ENCODE measurements around the gene PRRC1.
A peak's percentile ranks its signal among the peaks of the same experiment; 100 is the strongest.
"Not testable (repeated sequence)": the region's sequence is repeated elsewhere in the genome, so short reads cannot be mapped to it uniquely, and the experiment has no call there.

PRRC1 gene

DNA sequence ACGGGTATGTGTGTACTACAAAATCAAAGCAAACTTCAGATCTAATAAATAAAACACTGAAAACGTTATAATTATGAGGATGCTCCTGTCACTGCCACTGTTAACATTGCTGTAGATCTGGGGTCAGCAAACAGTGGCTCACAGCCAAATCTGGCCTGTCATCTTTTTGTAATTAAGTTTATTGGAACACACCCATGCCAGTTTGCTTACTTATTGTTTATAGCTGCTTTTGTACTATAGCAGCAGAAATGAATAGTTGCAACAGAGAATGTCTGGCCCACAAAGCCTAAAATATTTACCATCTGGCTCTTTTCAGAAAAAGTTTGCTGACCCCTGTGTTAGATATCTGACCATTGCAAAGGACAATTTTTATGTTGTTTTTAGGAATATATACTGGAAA is 32.1 kb downstream of the PRRC1 start:
- DNase-seq = no peak

DNA sequence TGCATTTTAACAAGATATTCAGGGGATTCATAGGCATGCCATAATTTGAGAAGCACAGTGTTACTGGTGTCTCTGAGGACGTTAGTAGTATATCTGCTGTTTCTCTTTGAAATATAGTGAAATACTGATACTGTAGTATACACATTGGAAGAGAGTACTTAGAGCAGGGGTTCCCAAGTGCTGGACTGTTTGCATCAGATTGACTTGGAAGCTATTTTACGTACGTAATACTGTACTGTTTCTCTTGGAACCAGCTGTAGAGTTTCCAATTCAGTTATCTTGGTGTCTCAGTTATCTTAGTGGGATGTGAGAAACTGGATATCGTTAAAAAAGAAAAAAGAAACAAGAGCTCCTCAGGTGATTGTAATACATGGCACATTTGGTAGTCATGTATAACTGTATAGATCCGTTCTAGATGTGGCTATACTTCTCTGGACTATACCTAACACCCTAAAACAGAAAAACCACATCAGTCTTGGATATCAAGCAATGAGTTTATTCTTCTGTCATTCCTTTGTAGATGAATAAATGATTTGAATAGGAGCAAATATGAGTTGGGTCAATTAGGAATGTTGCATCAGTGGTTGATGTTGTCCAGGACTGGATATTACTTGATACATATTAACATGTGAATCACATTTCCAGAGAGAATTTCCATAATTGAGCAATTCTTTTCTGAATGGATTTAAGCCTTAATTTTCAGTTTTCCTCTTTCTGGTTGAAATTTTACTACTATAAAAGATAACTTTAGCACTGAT is 33.4 kb downstream of the PRRC1 start:
- DNase-seq = no peak

DNA sequence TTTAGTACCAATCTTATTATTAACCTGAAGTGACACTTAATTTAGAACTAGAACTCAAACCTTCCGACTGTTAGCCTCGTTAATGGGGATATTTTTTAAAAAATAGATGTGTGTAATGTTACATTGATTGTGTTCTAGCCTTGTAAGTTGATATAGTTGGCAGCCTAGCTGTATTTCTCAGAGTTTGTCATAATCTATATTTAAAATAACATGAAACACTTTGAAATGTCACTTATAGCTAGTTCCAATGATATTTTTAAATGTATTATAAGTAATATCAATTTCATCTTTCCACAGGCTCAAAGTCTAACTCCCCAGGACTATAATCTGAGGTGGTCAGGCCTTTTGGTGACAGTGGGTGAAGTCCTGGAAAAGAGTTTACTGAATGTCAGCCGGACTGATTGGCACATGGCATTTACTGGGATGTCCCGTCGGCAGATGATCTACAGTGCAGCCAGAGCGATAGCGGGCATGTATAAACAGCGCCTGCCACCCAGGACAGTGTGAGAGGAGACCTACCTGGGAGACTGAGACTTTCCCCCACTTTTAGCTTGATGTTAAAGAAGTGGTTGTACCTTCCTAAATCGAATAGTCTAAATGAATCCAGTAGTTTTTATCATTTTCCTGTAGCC is 34.1 kb downstream of the PRRC1 start:
- DNase-seq = no peak

DNA sequence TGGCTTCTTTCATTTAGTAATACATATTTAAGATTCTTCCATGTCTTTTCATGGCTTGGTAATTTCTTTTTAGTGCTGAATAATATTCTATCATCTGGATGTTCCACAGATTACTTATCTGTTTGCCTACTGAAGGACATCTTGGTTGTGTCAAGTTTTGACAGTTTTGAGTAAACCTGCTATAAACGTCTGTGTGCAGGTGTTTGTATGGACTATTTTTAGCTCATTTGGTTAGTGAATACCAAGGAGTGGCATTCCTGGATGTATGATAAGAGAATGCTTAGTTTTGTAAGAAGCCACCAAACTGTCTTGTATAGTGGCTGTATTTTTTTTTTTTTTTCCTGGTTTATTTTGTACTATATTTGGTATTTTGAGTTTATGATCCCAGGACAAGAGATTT is 38.4 kb downstream of the PRRC1 start:
- no peak for DNase-seq

DNA sequence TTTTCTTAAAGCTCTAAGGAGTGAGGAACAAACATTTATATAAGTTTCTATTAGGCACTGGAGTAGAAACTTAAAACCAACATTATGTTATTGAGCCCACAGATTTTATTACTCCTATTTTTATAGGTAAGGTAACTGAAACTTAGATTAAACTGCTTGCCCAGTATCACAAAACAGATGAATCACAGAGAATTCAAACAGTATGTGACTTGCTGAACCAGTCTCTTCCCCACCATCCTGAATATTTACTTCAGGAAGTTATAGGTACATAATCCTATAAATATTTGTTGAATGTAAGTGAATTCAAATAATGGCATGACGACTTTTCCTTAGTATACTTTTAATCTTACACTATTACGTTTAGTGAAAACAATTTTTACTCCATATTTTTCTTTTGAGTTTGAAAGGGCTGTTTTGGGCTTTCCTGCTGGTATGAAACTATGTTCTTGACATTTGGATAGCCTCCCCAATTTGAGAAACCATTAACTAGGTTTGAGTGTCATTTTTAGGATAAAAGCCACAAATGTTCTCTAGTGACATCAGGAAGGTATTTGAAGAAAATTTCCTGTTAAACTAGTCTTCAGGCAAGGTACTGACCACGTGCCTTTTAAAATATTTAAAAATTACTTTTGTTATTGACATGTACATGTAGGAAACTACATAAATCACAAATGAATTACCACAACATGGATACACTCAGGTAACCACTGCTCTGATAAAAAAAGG is 39.3 kb downstream of the PRRC1 start:
- DNase-seq = no peak

DNA sequence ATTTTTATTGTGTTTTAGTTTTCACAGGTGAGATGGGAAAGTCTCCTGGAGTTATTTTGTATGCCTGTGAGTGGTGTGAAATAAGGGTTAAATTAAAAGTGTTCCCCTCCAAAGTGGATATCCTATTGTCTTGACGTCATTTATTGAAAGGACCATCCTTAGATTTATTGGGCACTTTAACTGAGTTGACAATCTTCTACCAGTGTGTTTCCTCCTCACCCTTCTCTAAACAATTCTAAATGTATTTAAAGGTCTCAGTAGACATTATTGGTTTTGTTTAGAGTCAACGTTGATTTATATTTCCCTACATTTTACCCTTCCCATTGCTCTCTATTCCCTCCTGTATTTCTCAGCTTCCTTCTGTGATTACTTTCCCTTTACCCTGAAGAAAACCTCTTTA is 40.8 kb downstream of the PRRC1 start:
- DNase-seq = no peak

DNA sequence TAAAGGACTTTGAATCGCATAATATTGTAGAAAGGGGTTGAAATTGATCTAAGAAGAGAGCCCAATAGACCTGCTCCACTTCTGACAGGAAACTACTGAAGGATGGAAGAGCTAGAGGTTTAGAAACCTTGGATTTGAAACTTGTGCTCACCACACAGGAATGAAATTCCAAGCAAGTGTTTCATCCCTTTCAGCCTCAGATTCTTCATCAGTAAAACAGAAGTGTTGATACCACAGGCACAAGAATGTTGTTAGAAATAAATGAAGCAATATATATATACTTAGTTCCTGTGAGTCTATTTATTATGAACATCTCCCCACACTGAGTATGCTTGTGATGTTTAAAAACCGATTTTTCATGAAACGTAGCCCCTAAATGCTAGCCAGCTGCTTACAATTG is 43.8 kb downstream of the PRRC1 start:
- no peak for DNase-seq

DNA sequence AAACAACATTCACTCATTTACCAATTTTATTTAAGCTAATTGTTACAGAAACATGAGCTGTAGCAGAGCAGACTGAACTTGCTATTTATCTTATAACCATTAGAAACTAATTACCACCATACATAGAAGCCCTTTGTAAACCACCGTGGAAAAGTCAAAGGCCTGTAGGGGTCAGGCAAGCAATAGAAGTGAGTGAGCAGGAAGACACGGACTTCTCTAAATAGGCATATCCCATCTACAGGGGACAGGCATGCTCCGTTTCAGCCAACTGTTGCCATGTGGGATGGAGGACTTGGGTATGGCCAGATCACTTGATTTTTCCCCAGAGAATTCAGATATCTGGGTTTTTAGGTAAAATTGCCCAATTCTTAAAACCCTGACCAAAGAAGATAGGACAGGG is 44.8 kb downstream of the PRRC1 start:
- no peak for DNase-seq

DNA sequence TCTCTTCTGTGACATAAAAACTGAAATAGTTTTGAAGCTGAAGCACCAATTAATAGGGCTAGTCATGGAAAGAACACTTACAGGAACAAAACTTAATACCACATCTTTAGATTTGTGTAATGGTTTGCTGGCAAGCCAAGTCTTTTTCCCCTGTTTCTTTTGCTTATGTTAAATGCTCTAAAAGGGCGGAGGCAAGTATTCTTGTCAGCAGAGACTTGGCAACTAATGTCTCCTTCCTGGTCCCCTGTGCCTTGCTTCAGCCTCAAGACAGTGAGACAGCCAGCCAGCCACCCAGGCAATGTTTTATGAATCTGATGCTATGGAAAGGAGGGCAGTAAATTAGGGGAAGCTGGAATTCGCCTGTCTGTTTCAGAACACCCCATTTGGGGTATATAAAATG is 45.7 kb downstream of the PRRC1 start:
- no peak for DNase-seq

DNA sequence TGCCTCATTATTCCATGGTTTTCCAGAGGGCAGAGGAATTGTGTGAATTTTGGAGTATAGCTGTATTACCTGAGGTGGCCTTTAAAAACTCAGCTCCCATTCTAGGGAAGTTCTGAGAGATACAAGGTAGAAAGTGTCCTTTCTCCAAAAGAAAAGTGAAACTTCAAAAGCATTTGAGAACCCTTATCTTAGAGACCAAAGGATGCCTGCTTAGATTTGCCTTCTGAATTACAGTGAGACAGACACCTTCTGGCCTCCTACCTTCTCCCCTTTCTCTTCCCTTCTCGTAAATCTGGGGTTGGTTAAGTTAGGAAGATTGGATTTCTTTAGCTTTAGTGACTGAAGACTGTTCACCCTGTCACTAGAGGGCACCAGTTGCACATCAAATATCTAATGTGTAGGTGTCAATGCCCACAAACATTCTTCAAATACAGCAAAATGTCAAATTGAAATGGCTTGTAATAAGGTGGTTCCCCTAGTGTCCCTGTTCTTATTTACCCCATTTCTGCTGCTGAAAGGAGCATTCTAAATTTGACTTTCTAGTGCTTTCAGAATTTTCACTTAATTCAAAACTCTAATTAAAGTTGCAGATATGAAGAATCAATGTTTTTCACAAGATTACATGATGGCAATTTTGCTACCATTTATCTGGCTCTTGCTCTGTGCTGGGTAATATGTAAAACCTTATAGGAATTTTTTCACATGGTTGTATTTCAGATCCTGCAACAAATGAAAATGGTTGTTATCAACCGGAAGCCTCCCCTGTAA is 46.7 kb downstream of the PRRC1 start:
- DNase-seq = peak; percentile 67

DNA sequence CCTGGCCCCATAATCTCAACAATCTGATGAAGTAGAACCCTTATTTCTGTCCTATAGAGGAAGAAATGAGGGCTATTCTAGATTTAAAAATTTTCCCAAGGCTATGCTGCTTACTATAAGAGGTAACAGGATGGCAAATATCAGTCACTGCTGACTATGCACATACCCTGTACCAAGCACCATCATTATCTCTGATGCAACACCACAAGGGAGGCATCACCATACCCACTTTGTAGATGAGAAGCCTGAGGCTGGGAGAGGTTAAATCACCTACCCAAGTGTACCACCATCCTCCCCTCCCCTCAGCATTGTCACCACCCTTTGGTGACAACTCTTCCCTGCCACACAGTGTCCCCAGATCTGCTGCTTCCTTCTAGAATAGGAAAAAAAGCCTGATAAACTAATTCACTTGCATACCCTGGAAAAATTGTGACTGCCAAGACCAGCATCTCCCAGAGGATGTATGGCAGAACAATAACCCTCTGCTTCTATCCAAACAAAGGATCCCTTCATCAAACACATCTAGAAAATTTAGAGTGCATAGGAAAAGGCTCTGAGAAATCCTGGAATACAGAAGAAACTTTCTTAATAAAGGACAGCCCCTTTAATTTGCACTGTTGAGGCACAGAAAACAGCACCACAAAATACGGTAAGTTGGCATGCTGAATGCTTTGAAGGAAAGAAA is 48.3 kb downstream of the PRRC1 start:
- DNase-seq = no peak

DNA sequence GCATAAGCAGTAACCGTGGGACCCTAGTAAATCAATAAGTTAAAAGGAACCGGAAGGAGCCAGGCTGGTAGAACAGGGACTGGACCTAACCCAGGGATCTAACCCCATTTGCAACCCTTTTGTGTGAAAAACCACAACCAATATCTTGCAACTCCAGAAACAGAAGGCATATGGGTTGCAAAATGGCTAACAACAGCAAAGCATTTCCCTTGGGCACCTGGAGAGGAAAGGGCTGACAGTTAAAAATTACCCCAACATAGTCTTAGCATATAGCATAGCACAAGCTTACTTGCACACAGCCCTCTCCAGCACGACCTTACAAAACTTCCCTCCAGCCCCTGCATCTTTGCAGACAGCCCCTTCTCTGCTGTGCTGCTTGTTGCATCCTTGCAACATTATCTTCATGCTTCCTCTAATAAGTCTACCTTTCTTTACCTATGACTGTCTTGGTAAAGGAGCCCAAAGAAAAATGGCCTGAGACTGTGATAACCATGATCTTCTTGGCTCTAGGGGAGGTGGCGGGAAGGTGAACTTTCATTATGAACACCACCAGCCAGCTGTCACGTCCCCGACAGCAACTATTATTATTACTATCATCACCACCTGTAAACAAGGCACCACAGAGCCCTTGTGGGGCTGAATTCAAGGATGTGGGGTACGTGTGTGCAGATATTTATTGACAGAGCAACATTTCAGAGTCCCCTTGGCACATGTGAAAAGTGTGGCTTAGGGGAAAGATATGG is 49.8 kb downstream of the PRRC1 start:
- peak; percentile 43 for DNase-seq

DNA sequence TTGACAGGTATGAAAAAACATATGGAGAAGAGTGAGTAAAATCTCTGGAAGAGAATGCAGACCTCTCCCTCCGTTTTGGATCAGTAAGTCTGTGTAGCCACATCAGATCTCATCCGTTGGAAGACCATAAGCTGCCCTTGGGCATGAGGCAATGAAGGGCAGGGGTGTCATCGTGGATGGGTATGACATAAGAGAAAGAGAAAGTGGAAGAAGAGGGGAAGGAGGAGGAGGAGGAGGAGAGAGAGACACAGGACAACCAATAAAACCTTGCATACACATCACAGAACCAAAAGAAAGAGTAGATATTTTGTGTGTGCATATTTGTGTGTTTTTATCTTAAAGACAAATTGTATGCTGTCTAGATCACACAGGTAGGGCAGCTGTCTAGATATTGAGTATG is 50.7 kb downstream of the PRRC1 start:
- no peak for DNase-seq

DNA sequence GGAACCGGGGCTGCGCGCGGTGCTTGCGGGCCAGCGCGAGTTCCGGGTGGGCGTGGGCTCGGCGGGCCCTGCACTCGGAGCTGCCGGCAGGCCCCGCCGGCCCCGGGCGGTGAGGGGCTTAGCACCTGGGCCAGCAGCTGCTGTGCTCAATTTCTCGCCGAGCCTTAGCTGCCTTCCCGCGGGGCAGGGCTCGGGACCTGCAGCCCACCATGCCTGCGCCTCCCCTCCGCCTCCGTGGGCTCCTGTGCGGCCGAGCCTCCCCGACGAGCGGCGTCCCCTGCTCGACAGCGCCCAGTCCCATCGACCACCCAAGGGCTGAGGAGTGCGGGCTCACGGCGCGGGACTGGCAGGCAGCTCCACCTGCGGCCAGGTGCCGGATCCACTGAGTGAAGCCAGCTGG is 52.0 kb downstream of the PRRC1 start:
- DNase-seq = not testable (repeated sequence)

DNA sequence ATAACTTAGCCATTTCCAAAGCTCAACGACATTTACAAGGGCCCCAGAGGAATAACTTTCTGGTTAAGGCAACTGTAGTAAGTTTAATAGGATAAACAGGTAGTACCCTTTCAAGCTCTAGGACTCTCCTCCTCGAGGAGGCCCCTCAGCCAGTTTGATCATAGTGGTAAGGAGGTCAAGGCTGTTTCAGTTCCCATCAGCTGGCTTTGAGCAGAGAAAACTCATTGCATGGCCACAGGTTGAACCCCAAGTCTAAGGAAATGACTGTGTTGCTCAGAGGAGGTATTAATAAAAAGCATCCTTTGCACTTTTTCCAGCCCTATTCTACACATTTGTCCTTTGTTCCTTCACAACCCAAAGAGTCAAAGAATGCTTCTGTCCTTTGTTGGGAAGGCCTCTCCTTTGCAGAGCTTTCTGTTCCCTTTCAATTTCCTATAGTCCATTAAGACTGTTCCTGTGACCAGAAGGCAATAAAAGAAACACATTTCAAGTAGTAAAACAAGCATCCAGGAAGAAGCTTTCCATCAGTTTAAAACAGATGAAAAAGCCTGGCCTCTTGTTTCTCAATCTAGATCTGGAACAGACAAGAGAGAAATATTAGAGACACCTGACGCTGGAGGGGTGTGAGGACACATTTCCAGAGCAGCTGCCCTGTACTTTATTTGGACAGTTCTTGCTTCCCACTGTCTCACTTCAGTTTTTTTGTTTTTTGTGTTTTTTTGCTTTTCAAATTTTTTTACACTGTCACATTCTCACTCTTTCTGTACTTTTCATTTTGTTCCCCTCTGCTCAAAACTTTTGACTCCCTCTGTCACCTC is 54.1 kb downstream of the PRRC1 start:
- DNase-seq = no peak

DNA sequence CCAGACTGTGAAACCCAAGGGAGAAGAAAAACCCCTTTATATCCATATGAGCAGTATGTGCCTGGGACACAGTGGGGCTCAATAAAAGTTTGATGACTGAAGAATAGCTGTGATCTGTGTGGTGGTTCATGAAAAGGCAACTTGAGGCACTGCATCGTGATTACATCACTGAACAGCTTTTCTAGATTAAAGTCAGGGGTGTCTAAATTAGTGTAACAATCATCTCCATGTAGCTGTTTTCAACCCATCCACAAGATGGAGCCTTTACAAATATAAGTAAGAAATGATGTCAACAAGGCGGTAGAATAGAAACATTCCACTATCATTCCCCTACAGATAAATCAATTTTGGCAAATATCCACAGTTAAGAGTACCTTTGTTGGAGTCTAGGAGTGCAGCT is 55.5 kb downstream of the PRRC1 start:
- peak; percentile 18 for DNase-seq

DNA sequence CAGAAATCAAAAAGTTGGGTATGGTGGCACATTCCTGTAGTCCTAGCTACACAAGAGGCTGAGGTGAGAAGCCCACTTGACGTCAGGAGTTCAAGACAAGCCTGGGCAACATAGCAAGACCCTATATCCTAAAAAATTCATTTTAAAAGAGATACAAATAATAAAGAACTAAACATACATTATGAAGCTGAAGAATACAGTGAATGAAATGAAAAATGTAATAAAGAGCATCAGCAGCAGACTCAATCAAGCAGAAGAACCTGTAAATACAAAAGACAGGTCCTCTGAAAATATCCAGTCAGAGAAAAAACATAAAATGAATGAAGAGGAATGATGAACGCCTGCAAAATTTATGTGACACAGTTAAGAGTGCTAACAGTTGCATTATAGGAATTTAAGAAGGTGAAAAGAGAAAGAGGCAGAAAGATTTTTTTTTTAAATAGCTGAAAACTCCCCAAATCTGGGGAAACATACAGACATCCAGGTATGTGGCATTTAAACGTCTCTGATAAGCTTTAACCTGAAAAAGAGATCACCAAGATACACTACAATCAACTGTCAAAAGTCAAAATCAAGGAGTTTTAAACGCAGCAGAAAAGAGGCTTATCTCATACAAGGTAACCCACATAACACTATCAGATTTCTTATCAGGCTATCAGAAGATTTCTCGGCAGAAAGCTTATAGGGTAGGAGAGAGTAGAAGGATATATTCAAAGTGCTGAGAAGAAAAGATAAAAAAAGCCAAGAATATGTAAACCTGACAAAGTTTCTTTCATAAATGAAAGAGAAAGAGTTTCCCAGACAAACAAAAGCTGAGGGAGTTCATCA is 57.6 kb downstream of the PRRC1 start:
- DNase-seq = no peak

DNA sequence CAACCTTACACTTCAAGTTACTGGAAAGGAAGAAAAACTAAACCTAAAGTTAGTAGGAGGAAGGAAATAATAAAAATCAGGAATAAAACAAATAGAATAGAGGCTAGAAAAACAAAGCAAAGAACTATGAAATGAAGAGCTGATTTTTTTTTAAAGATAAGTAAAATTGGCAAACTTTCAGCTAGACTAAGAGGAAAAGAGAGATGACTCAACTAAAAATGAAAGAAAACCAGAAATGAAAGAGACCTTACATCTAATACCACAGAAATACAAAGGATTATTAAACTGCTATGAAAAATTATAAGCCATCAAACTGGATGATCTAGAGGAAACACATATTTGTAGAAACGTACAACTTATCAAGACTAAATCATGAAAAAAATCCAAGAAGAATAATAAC is 60.0 kb downstream of the PRRC1 start:
- DNase-seq = no peak

DNA sequence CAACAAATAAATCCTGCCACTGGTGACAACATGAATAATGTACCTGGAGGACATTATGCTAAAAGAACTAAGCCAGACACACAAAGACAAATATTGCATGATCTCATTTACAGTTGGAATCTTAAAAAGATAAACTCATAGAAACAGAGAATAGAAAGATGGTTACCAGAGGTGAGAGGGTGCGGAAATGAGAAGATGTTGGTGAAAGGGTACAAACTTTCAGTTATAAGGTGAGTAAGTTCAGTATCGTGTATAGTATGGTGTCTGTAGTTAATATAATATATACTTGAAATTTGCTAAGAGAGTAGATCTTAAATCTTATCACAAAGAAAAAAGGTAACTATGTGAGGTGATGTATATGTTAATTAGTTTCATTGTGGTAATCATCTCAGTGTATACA is 63.3 kb downstream of the PRRC1 start:
- DNase-seq = no peak

DNA sequence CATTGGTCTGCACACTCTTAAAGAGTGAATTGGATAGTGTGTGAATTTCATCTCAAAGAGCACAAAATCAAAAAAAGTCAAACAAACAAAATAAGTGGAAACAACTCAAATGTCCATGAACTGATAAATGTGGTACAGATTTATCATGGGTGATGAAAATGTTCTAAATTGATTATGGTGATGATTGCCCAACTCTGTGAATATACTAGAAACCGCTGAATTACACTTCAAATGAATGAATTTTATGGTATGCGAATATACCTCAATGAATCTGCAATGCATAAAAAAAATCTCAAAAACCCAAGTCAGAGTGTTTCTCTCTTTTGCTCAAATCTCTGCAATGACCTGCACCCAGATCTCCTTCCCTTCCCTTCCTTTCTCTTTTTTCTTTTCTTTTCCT is 64.0 kb downstream of the PRRC1 start:
- DNase-seq = no peak
